ENCODE data around the gene SMIM22. TPM values are rescaled to one million over a fixed set of nuclear protein-coding genes. Genes with fewer than 3 reads are reported as not detected.

The SMIM22 gene
- polyA plus RNA-seq, 2 of the 4 experiments (the other 2 are of a cell fraction), result not detected

DNA sequence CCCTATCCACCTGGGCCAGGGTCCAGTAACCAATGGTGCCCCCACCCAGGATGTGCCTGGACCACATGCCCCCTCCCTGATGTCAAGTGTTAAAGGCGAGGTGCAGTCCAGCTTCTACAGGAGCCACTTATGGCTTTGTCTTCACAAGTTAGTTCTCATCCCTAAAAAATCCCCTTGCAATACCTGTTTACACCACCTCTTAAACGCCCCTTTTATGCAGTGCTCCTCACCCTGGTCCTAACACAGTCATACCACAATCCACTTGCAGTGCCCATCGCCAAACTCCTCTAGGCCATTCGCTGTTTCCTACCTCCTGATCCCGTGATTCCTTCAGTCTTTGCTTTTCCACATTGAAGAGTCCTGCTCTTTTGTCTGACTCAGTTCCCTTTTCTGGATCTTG lies 44.8 kb downstream of the SMIM22 start (continued):
- TF ChIP-seq, protein P1, sequence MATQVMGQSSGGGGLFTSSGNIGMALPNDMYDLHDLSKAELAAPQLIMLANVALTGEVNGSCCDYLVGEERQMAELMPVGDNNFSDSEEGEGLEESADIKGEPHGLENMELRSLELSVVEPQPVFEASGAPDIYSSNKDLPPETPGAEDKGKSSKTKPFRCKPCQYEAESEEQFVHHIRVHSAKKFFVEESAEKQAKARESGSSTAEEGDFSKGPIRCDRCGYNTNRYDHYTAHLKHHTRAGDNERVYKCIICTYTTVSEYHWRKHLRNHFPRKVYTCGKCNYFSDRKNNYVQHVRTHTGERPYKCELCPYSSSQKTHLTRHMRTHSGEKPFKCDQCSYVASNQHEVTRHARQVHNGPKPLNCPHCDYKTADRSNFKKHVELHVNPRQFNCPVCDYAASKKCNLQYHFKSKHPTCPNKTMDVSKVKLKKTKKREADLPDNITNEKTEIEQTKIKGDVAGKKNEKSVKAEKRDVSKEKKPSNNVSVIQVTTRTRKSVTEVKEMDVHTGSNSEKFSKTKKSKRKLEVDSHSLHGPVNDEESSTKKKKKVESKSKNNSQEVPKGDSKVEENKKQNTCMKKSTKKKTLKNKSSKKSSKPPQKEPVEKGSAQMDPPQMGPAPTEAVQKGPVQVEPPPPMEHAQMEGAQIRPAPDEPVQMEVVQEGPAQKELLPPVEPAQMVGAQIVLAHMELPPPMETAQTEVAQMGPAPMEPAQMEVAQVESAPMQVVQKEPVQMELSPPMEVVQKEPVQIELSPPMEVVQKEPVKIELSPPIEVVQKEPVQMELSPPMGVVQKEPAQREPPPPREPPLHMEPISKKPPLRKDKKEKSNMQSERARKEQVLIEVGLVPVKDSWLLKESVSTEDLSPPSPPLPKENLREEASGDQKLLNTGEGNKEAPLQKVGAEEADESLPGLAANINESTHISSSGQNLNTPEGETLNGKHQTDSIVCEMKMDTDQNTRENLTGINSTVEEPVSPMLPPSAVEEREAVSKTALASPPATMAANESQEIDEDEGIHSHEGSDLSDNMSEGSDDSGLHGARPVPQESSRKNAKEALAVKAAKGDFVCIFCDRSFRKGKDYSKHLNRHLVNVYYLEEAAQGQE (IDR thresholded peaks at IDR 0.05), result no peak
- TF ChIP-seq MYC (IDR thresholded peaks at IDR 0.05; ENCODE audit: borderline replicate concordance, low read length) (no peak), TFCP2L1 (CRISPR knock-in tag; IDR thresholded peaks at IDR 0.05) (no peak)

DNA sequence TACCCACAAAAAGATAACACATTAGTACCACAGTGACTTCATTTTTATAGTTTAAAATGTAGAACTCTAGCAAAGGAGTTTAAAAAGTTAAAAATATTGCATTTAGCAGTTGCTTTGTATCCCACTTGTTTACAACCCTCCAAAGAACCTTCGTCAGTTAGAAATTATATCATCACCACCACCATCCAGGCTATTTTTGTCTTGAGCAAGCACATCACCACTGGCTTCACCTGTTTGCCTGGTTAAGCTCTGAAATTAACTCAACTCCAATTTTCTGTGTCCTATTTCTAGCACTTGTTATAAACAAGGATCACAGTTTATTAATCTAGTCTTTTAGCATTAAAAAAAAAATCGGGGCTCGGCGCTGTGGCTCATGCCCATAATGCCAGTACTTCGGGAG lies 45.8 kb downstream of the SMIM22 start:
- ATAC-seq (no peak), DNase-seq (ENCODE audit: low read depth in 1 of 2, low spot score in 1 of 2) (no peak), FAIRE-seq (no peak)
- POLR2A ChIA-PET, result no interaction called here
- CTCF ChIA-PET, result interaction anchor here (1.3 to 1.6 kb wide), 2 partner anchors 16 to 115 kb away, joined by 3 to 4 read pairs; no protein-coding TSS in a partner anchor
- Histone ChIP-seq H3K4me2 (no peak overlapping the region), H3K27ac (no peak overlapping the region), H3K9me3 (no peaks in the 10 kb centered on the region), H3K4me3 (no peak overlapping the region), H3K4me1 (peaks cover 9% of the 10 kb centered on the region; the same call in 2 of the 3 replicates)
- WGBS (ENCODE audit: missing lambda C conversion rate), result 75% methylated on average over 5 of the region's 5 CpGs
- TF ChIP-seq ZC3H11A (IDR thresholded peaks at IDR 0.05) (no peak), POLR2A (IDR thresholded peaks at IDR 0.05; ENCODE audit: low read length) (no peak), RNF2 (IDR thresholded peaks at IDR 0.05; ENCODE audit: borderline replicate concordance, low read depth) (no peak), RCOR1 (IDR thresholded peaks at IDR 0.05; ENCODE audit: low read depth, low read length) (no peak), FOSL2 (IDR thresholded peaks at IDR 0.05) (no peak), FOSL2 (CRISPR knock-in tag; IDR thresholded peaks at IDR 0.05) (no peak), FOXS1 (CRISPR knock-in tag; IDR thresholded peaks at IDR 0.05) (no peak), JUN (IDR thresholded peaks at IDR 0.05) (no peak), MAFK (IDR thresholded peaks at IDR 0.05; ENCODE audit: partially characterized antibody) (no peak)
- TF ChIP-seq, protein P2, sequence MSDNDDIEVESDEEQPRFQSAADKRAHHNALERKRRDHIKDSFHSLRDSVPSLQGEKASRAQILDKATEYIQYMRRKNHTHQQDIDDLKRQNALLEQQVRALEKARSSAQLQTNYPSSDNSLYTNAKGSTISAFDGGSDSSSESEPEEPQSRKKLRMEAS (IDR thresholded peaks at IDR 0.05), result no peak
- TF ChIP-seq, protein P3, sequence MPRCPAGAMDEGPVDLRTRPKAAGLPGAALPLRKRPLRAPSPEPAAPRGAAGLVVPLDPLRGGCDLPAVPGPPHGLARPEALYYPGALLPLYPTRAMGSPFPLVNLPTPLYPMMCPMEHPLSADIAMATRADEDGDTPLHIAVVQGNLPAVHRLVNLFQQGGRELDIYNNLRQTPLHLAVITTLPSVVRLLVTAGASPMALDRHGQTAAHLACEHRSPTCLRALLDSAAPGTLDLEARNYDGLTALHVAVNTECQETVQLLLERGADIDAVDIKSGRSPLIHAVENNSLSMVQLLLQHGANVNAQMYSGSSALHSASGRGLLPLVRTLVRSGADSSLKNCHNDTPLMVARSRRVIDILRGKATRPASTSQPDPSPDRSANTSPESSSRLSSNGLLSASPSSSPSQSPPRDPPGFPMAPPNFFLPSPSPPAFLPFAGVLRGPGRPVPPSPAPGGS (IDR thresholded peaks at IDR 0.05), result no peak

Small RNAs within 50 kb of the gene (small RNA-seq; reads per million reads assigned to genes)
- 0 reads per million in 6 experiments for gene RF00017

Other genes starting within 250 kb of the SMIM22 start
- 0.03 TPM in 1 of 2 replicates, not detected in the other for gene C16orf96, start 239.0 kb upstream of the SMIM22 start, polyA plus RNA-seq (2011; rRNA removed)
- gene C16orf96, start 239.0 kb upstream of the SMIM22 start, polyA plus RNA-seq (2017; fragmentation: RNase III; extraction: RNeasy Plus Mini Kit Qiagen cat#74134 plus additional on column Dnase treatment), result 0.01 to 0.03 TPM in 2 of 3 replicates, not detected in the other
- gene UBALD1, start 180.5 kb upstream of the SMIM22 start, polyA plus RNA-seq (2011; rRNA removed), result 10.0 and 10.2 TPM in 2 replicates
- 33.2 to 36.6 TPM (median 34.1 TPM) in 3 replicates for gene UBALD1, start 180.5 kb upstream of the SMIM22 start, polyA plus RNA-seq (2017; fragmentation: RNase III; extraction: RNeasy Plus Mini Kit Qiagen cat#74134 plus additional on column Dnase treatment)
- gene MGRN1, start 170.5 kb upstream of the SMIM22 start, polyA plus RNA-seq (2011; rRNA removed), result 4.3 and 8.2 TPM in 2 replicates
- 28.2 to 30.6 TPM (median 29.9 TPM) in 3 replicates for gene MGRN1, start 170.5 kb upstream of the SMIM22 start, polyA plus RNA-seq (2017; fragmentation: RNase III; extraction: RNeasy Plus Mini Kit Qiagen cat#74134 plus additional on column Dnase treatment)
- gene NUDT16L1, start 101.8 kb upstream of the SMIM22 start, polyA plus RNA-seq (2011; rRNA removed), result 15.5 and 16.8 TPM in 2 replicates
- gene NUDT16L1, start 101.8 kb upstream of the SMIM22 start, polyA plus RNA-seq (2017; fragmentation: RNase III; extraction: RNeasy Plus Mini Kit Qiagen cat#74134 plus additional on column Dnase treatment), result 21.8 to 24.4 TPM (median 22.9 TPM) in 3 replicates
- 19.8 and 22.7 TPM in 2 replicates for gene ANKS3, start 61.1 kb upstream of the SMIM22 start, polyA plus RNA-seq (2011; rRNA removed)
- 22.4 to 30.6 TPM (median 27.1 TPM) in 3 replicates for gene ANKS3, start 61.1 kb upstream of the SMIM22 start, polyA plus RNA-seq (2017; fragmentation: RNase III; extraction: RNeasy Plus Mini Kit Qiagen cat#74134 plus additional on column Dnase treatment)
- 1.6 and 1.7 TPM in 2 replicates for gene DNAAF8, start 60.8 kb upstream of the SMIM22 start, polyA plus RNA-seq (2011; rRNA removed)
- 0.73 to 1.6 TPM (median 0.89 TPM) in 3 replicates for gene DNAAF8, start 60.8 kb upstream of the SMIM22 start, polyA plus RNA-seq (2017; fragmentation: RNase III; extraction: RNeasy Plus Mini Kit Qiagen cat#74134 plus additional on column Dnase treatment)
- gene ZNF500, start 28.2 kb upstream of the SMIM22 start, polyA plus RNA-seq (2011; rRNA removed), result 4.6 and 4.7 TPM in 2 replicates
- 5.2 to 6.7 TPM (median 6.4 TPM) in 3 replicates for gene ZNF500, start 28.2 kb upstream of the SMIM22 start, polyA plus RNA-seq (2017; fragmentation: RNase III; extraction: RNeasy Plus Mini Kit Qiagen cat#74134 plus additional on column Dnase treatment)
- not detected in 2 replicates for gene SEPTIN12, start 7.0 kb upstream of the SMIM22 start, polyA plus RNA-seq (2011; rRNA removed)
- gene SEPTIN12, start 7.0 kb upstream of the SMIM22 start, polyA plus RNA-seq (2017; fragmentation: RNase III; extraction: RNeasy Plus Mini Kit Qiagen cat#74134 plus additional on column Dnase treatment), result 0.14 TPM in 1 of 3 replicates, not detected in the others
- 7.2 and 7.9 TPM in 2 replicates for gene ROGDI, start 7.3 kb downstream of the SMIM22 start, polyA plus RNA-seq (2011; rRNA removed)
- gene ROGDI, start 7.3 kb downstream of the SMIM22 start, polyA plus RNA-seq (2017; fragmentation: RNase III; extraction: RNeasy Plus Mini Kit Qiagen cat#74134 plus additional on column Dnase treatment), result 12.4 to 18.9 TPM (median 15.1 TPM) in 3 replicates
- 33.8 and 37.1 TPM in 2 replicates for gene GLYR1, start 51.9 kb downstream of the SMIM22 start, polyA plus RNA-seq (2011; rRNA removed)
- gene GLYR1, start 51.9 kb downstream of the SMIM22 start, polyA plus RNA-seq (2017; fragmentation: RNase III; extraction: RNeasy Plus Mini Kit Qiagen cat#74134 plus additional on column Dnase treatment), result 52.0 to 55.1 TPM (median 54.5 TPM) in 3 replicates
- 14.2 and 15.9 TPM in 2 replicates for gene UBN1, start 52.1 kb downstream of the SMIM22 start, polyA plus RNA-seq (2011; rRNA removed)
- 18.0 to 20.0 TPM (median 18.3 TPM) in 3 replicates for gene UBN1, start 52.1 kb downstream of the SMIM22 start, polyA plus RNA-seq (2017; fragmentation: RNase III; extraction: RNeasy Plus Mini Kit Qiagen cat#74134 plus additional on column Dnase treatment)
- 2.6 and 2.7 TPM in 2 replicates for gene PPL, start 141.8 kb downstream of the SMIM22 start, polyA plus RNA-seq (2011; rRNA removed)
- 1.8 to 2.9 TPM (median 2.0 TPM) in 3 replicates for gene PPL, start 141.8 kb downstream of the SMIM22 start, polyA plus RNA-seq (2017; fragmentation: RNase III; extraction: RNeasy Plus Mini Kit Qiagen cat#74134 plus additional on column Dnase treatment)
- gene SEC14L5, start 163.0 kb downstream of the SMIM22 start, polyA plus RNA-seq (2011; rRNA removed), result 0.05 and 0.07 TPM in 2 replicates
- gene SEC14L5, start 163.0 kb downstream of the SMIM22 start, polyA plus RNA-seq (2017; fragmentation: RNase III; extraction: RNeasy Plus Mini Kit Qiagen cat#74134 plus additional on column Dnase treatment), result 0.03 TPM in 3 replicates
- 6.5 and 6.7 TPM in 2 replicates for gene NAGPA, start 238.6 kb downstream of the SMIM22 start, polyA plus RNA-seq (2011; rRNA removed)
- 12.6 to 17.3 TPM (median 16.5 TPM) in 3 replicates for gene NAGPA, start 238.6 kb downstream of the SMIM22 start, polyA plus RNA-seq (2017; fragmentation: RNase III; extraction: RNeasy Plus Mini Kit Qiagen cat#74134 plus additional on column Dnase treatment)